HAP-1 (cell line): ENCODE results near the gene RASA4.
"Not testable (repeated sequence)": the region's sequence is repeated elsewhere in the genome, so short reads cannot be mapped to it uniquely, and the experiment has no call there.

Experiments used
- DNase-seq, 2 experiments: peaks; one replicate each; pipeline ENCODE4 v3.0.0-alpha.2; 2016 to 2020; ENCODE audit warnings: low spot score in 2 of 2
- H3K27me3 ChIP-seq: fragments of 250-450 bp; sonication (Bioruptor Pico); 2 replicates; pipeline ENCODE4 v1.5.1; 2020; ENCODE audit warnings: low read depth, mild to moderate bottlenecking, moderate library complexity
- H3K36me3 ChIP-seq: fragments of 250-450 bp; sonication (Bioruptor Pico); replicated peaks from 2 replicates; pipeline ENCODE4 v1.5.1; 2020; ENCODE audit warnings: mild to moderate bottlenecking
- H3K4me1 ChIP-seq: fragments of 250-450 bp; sonication (Bioruptor Pico); 2 replicates; pipeline ENCODE4 v1.5.1; 2020; ENCODE audit warnings: mild to moderate bottlenecking
- H3K4me3 ChIP-seq: fragments of 250-450 bp; sonication (Bioruptor Pico); 2 replicates; pipeline ENCODE4 v1.5.1; 2020; ENCODE audit warnings: mild to moderate bottlenecking, moderate library complexity
- H3K9me3 ChIP-seq: fragments of 250-450 bp; sonication (Bioruptor Pico); 2 replicates; pipeline ENCODE4 v1.5.1; 2020; ENCODE audit warnings: mild to moderate bottlenecking, moderate library complexity
- in situ Hi-C: fragments of 300-500 bp; cut with MboI; formaldehyde crosslinking; loops from 3 replicates; pipeline ENCODE4 v1.14.3; 2020; ENCODE audit warnings: low sequenced_read_pairs, inconsistent platforms, mixed read lengths

Gene RASA4

DNA sequence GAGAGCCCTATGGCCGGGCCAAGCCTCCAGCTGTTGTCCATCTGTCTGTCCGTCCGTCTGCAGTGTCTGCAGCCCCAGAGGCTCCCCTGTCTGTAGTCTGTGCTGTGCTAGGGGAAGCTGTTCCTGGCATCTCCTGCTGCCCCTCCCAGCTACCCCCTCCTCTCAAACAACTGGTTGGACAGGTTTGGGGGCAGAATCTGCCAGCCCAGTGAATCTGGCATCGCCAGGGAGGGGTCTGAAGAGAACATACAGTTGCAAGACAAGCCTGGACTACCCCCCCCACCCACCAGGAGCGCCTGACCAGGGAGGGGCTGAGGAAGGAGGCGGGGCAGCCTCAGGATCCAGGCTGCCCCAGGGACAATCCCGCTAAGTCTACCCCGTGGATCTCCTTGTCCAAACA is 73.0 kb downstream of the RASA4 start, which contains the start of gene UPK3BL2:
TSS of gene UPK3BL2 (minus strand) at position 101 of the 400 bp plus-strand sequence. CDS start at position 41, 60 bp downstream.
- H3K9me3 ChIP-seq, H3K4me3 ChIP-seq, H3K4me1 ChIP-seq, in situ Hi-C loops, H3K36me3 ChIP-seq, DNase-seq, H3K27me3 ChIP-seq: not testable (repeated sequence)

GRCh38 chr7:102542771-102543170 is 73.8 kb downstream of the RASA4 start:
- H3K9me3 ChIP-seq, H3K4me1 ChIP-seq, in situ Hi-C loops, H3K36me3 ChIP-seq, DNase-seq, H3K4me3 ChIP-seq, H3K27me3 ChIP-seq: not testable (repeated sequence)

GRCh38 chr7:102542083-102542482 is 74.5 kb downstream of the RASA4 start:
- DNase-seq, H3K27me3 ChIP-seq, H3K36me3 ChIP-seq, H3K4me1 ChIP-seq, H3K9me3 ChIP-seq, in situ Hi-C loops, H3K4me3 ChIP-seq: not testable (repeated sequence)

DNA sequence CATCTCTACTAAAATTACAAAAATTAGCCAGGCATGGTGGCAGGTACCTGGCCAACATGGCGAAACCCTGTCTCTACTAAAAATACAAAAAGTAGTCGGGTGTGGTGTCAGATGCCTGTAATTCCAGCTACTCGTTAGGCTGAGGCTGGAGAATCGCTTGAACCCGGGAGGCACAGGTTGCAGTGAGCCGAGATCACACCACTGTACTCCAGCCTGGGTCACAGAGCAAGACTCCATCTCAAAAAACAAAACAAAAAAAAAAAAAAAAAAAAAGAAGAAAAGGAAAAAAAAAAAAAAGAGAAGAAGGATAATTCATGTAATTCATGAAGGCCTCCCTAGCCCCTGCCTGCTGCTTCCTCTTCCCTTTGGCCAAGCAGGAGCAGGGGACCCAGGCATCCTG is 76.0 kb downstream of the RASA4 start:
- H3K4me3 ChIP-seq, H3K27me3 ChIP-seq, in situ Hi-C loops, DNase-seq, H3K4me1 ChIP-seq, H3K9me3 ChIP-seq, H3K36me3 ChIP-seq: not testable (repeated sequence)

DNA sequence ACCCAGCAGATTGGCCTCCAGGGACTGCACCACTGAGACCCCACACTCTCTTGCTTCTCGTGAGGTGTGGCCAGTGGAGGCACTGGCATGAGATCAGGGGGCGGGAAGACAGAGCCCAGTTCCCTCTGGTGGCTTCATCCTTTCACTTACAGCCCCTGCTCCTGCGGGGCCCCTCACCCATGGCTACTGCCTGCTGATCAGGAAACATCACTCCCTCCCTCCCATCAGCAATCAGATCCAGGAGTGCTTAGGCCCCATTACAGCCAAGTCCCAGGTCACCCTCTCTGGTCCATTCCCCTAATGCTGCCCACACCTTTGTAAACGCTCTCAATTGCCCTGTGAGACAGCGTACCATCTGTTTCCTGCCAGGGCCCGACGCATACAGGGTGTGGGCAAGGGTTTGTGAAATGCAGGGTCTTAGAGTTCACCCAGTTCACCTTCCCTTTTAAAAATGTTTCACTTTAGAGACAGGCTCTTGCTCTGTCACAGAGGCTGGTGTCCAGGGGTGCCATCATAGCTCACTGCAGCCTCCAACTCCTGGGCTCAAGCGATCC is 81.4 kb downstream of the RASA4 start:
- H3K4me3 ChIP-seq, H3K9me3 ChIP-seq, H3K4me1 ChIP-seq, H3K27me3 ChIP-seq, H3K36me3 ChIP-seq, in situ Hi-C loops, DNase-seq: not testable (repeated sequence)

DNA sequence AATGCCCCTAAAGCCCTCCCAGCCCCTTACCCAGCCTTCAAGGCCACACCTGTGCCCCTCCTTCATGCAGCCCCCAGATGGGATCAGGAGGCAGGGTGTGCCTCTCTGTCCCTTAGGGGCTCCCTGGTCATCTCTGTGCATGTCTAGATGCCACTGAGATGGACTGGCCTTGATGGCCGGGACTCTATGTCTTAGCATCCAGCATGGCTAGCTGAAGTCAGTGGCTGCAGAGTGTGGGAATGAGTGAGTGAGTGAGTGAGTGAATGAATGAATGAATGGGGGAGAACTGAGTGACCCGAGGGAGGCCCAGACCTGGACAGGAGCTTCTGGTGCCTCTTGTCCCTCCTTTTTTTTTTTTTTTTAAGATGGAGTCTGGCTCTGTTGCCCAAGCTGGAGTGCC is 84.4 kb downstream of the RASA4 start:
- DNase-seq, in situ Hi-C loops: not testable (repeated sequence)

DNA sequence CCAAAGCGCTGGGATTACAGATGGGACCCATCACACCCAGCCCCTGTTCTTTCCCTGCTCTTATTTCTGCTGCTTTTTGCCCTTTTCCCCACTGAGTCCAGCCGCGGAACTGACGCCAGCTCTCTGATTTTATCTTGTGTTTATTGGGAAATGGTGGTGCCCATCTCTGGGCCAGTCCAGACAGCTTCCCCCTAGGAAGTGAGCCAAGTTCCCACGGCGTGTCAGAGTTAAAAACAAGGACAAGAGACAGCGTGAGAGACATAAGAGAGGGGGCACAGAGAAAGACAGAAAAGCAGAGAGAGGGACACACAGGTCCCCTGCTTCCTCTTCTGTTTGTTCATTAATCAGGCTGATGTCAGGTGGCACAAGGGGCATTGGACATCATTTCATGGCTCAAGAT is 85.0 kb downstream of the RASA4 start:
- H3K36me3 ChIP-seq, in situ Hi-C loops, DNase-seq, H3K27me3 ChIP-seq, H3K4me1 ChIP-seq, H3K9me3 ChIP-seq, H3K4me3 ChIP-seq: not testable (repeated sequence)

More for the DNA sequence above, 84.4 kb downstream of the RASA4 start:
- not testable (repeated sequence) for H3K9me3 ChIP-seq, H3K27me3 ChIP-seq, H3K4me1 ChIP-seq, H3K4me3 ChIP-seq, H3K36me3 ChIP-seq

- H3K4me1 ChIP-seq, DNase-seq, H3K27me3 ChIP-seq, H3K9me3 ChIP-seq, H3K4me3 ChIP-seq, H3K36me3 ChIP-seq, in situ Hi-C loops: not testable (repeated sequence)
These were observed 88.4 kb downstream of the RASA4 start for GRCh38 chr7:102527822-102528793.

DNA sequence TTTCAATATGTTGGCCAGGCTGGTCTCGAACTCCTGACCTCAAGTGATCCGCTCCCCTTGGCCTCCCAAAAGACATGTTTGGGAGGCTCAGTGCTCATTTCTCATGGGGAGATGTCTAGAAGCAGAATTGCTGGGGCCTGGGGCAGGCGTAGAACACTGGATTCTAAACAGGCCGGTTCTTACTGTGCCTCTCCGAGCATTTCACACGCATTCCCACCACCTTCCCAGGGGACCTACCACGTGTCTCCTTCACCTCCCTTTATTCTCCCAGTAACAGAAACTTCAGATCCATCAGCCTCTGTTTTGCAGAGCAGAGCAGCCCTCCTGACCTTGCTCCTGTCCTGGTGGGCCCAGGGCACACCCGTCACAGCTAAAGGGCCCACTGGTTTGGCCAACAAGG is 89.4 kb downstream of the RASA4 start:
- H3K4me3 ChIP-seq, in situ Hi-C loops, H3K9me3 ChIP-seq, H3K27me3 ChIP-seq, DNase-seq, H3K4me1 ChIP-seq, H3K36me3 ChIP-seq: not testable (repeated sequence)

DNA sequence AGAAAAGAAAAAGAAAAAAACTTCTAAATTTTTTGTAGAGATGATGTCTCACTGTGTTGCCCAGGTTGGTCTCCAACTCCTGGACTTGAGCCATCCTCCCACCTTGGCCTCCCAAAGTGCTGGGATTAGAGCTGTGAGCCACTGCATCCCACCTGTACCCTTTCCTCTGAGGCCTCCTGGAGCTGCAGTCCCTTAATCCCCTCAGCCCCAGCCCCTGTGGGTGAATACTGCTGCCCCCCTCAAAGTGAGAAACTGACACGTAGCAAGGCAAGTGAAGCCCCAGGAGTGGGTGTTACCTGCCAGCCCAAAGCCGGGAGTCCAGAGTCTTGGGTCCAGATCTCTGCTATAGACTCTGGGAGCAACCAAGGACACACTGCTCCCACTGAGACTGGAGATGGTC is 91.8 kb downstream of the RASA4 start:
- H3K36me3 ChIP-seq, H3K9me3 ChIP-seq, H3K4me3 ChIP-seq, in situ Hi-C loops, H3K27me3 ChIP-seq, H3K4me1 ChIP-seq, DNase-seq: not testable (repeated sequence)
